Hepatocyte (in vitro differentiated cells): ENCODE results near the gene ENOX1. TPM values are rescaled to one million over a fixed set of nuclear protein-coding genes. Genes with fewer than 3 reads are reported as not detected.

Experiments used
- DNase-seq: peaks from one replicate; pipeline ENCODE4 v3.0.0-alpha.2; 2016; ENCODE audit warnings: low spot score
- H2AFZ ChIP-seq: fragments of 200-600 bp; sonication (generic); 2 replicates; pipeline ENCODE4 v1.6.0; 2016; ENCODE audit warnings: antibody characterized with exemption, mild to moderate bottlenecking
- H3K27ac ChIP-seq: fragments of 200-600 bp; sonication (generic); 2 replicates; pipeline ENCODE4 v1.5.1; 2016; ENCODE audit warnings: mild to moderate bottlenecking
- H3K27me3 ChIP-seq: fragments of 200-600 bp; sonication (generic); 2 replicates; pipeline ENCODE4 v1.6.1; 2016
- H3K36me3 ChIP-seq: fragments of 200-600 bp; sonication (generic); replicated peaks from 2 replicates; pipeline ENCODE4 v1.5.1; 2016; ENCODE audit warnings: low read depth; ENCODE audit not compliant: insufficient read depth
- H3K4me1 ChIP-seq: fragments of 200-600 bp; sonication (generic); 2 replicates; pipeline ENCODE4 v1.5.1; 2016; ENCODE audit warnings: mild to moderate bottlenecking, moderate library complexity; ENCODE audit not compliant: insufficient read depth
- H3K4me2 ChIP-seq: fragments of 200-600 bp; sonication (generic); 2 replicates; pipeline ENCODE4 v1.6.0; 2016
- H3K4me3 ChIP-seq: fragments of 200-600 bp; sonication (generic); 2 replicates; pipeline ENCODE4 v1.5.1; 2016; ENCODE audit warnings: mild to moderate bottlenecking
- H3K79me2 ChIP-seq: fragments of 200-600 bp; sonication (generic); 2 replicates; pipeline ENCODE4 v1.6.0; 2017; ENCODE audit warnings: mild to moderate bottlenecking
- H3K9me2 ChIP-seq: fragments of 200-600 bp; sonication (generic); replicated peaks from 2 replicates; pipeline ENCODE4 v1.6.0; 2017; ENCODE audit warnings: mild to moderate bottlenecking; ENCODE audit not compliant: insufficient read depth
- H3K9me3 ChIP-seq: fragments of 200-600 bp; sonication (generic); 2 replicates; pipeline ENCODE4 v1.5.1; 2016; ENCODE audit warnings: low read depth, mild to moderate bottlenecking
- H4K20me1 ChIP-seq: fragments of 200-600 bp; sonication (generic); 2 replicates; pipeline ENCODE4 v1.6.0; 2016; ENCODE audit warnings: mild to moderate bottlenecking; ENCODE audit not compliant: insufficient read depth, poor library complexity, severe bottlenecking
- EZH2 ChIP-seq: fragments of 200-600 bp; sonication (generic); IDR thresholded peaks from 2 replicates; pipeline ENCODE4 v1.6.1; 2016; ENCODE audit warnings: antibody characterized with exemption, mild to moderate bottlenecking, borderline replicate concordance
- EZH2phosphoT487 ChIP-seq: fragments of 200-600 bp; sonication (generic); IDR thresholded peaks from one replicate; pipeline ENCODE4 v1.6.1; 2018; ENCODE audit warnings: antibody characterized with exemption, mild to moderate bottlenecking, low read depth, moderate library complexity; ENCODE audit not compliant: unreplicated experiment, severe bottlenecking
- WGBS: methylation state at CpG from one replicate; pipeline ENCODE4 v1.1.6; 2016; ENCODE audit warnings: low lambda C conversion rate; ENCODE audit errors: missing lambda C conversion rate; 5-methylcytosine and 5-hydroxymethylcytosine counted together
- polyA plus RNA-seq: library from polyadenylated mRNA; unstranded; fragments of >200 nt; fragmentation: Nextera tagmentation; extraction: Ambion mirVana; gene quantifications from 2 replicates; pipeline ENCODE4 v1.2.1, GENCODE V29; 2016
- total RNA-seq: library from RNA; depleted of rRNA; stranded (reverse); fragments of >200 nt; gene quantifications from 2 replicates; pipeline ENCODE4 v1.2.3, GENCODE V29; 2014
- TF ChIP-seq, protein P1 (sequence below): fragments of 200-600 bp; sonication (generic); IDR thresholded peaks from 2 replicates; pipeline ENCODE4 v1.5.1; 2016; ENCODE audit warnings: antibody characterized with exemption, mild to moderate bottlenecking; ENCODE audit not compliant: poor library complexity

Gene ENOX1
- total and polyA plus RNA-seq, 2 experiments from 2014 or later = 2.4 to 4.0 TPM

DNA sequence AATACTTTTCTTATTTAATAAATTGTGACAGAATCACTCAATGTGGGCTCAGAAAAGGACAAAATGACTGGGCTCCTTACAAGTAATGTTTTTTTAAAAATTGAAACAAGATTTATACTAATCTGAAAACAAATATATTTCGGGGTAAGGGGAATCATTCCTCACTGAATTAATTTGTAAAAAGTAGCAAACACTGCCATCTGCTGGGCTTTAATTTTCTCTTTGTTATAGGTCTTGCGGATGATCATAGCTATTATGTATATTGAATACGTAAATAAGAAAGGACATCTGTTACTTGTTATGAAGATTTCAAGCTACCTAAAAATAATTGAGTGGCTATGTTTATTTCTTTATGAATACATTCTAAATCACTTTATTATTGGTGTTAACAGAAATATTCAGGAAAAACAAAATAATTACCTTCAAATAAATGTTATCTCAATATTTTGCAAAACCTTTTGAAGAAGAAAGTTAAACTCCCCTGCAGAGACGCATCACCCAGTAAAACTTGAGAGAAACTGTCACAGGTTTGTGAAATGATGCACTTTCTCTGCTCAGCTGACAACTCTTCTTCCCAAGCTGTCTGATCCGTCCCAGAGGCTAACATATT, 17.8 kb upstream of the ENOX1 start:
- no peak overlapping the region for H3K27ac ChIP-seq
- no peaks in the 10 kb centered on the region for H3K79me2 ChIP-seq
- H3K4me3 ChIP-seq = no peak overlapping the region
- H3K4me1 ChIP-seq = no peaks in the 10 kb centered on the region
- H4K20me1 ChIP-seq = no peaks in the 10 kb centered on the region
- 17% methylated on average over 5 of the region's 5 CpGs for WGBS
- H3K9me3 ChIP-seq = no peaks in the 10 kb centered on the region
- no peaks in the 10 kb centered on the region for H3K36me3 ChIP-seq
- peak overlapping the region; percentile 30 for H3K4me2 ChIP-seq
- no peaks in the 10 kb centered on the region for H3K9me2 ChIP-seq
- H3K27me3 ChIP-seq = no peaks in the 10 kb centered on the region
- H2AFZ ChIP-seq = no peak overlapping the region
- TF ChIP-seq, protein P1, sequence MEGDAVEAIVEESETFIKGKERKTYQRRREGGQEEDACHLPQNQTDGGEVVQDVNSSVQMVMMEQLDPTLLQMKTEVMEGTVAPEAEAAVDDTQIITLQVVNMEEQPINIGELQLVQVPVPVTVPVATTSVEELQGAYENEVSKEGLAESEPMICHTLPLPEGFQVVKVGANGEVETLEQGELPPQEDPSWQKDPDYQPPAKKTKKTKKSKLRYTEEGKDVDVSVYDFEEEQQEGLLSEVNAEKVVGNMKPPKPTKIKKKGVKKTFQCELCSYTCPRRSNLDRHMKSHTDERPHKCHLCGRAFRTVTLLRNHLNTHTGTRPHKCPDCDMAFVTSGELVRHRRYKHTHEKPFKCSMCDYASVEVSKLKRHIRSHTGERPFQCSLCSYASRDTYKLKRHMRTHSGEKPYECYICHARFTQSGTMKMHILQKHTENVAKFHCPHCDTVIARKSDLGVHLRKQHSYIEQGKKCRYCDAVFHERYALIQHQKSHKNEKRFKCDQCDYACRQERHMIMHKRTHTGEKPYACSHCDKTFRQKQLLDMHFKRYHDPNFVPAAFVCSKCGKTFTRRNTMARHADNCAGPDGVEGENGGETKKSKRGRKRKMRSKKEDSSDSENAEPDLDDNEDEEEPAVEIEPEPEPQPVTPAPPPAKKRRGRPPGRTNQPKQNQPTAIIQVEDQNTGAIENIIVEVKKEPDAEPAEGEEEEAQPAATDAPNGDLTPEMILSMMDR = peak; percentile 74
- no peak for TF ChIP-seq EZH2
- DNase-seq = peak; percentile 77

GRCh38 chr13:43802511-43802910, 15.7 kb upstream of the ENOX1 start:
- Histone ChIP-seq H3K79me2 (no peaks in the 10 kb centered on the region), H4K20me1 (no peaks in the 10 kb centered on the region), H3K4me3 (no peak overlapping the region), H3K9me2 (no peaks in the 10 kb centered on the region), H3K9me3 (no peaks in the 10 kb centered on the region), H2AFZ (no peak overlapping the region), H3K36me3 (no peaks in the 10 kb centered on the region), H3K4me1 (no peaks in the 10 kb centered on the region), H3K4me2 (no peak overlapping the region), H3K27me3 (no peaks in the 10 kb centered on the region), H3K27ac (no peak overlapping the region)
- no peak for DNase-seq
- TF ChIP-seq EZH2phosphoT487 (no peak), EZH2 (no peak)
- TF ChIP-seq, protein P1 = no peak

DNA sequence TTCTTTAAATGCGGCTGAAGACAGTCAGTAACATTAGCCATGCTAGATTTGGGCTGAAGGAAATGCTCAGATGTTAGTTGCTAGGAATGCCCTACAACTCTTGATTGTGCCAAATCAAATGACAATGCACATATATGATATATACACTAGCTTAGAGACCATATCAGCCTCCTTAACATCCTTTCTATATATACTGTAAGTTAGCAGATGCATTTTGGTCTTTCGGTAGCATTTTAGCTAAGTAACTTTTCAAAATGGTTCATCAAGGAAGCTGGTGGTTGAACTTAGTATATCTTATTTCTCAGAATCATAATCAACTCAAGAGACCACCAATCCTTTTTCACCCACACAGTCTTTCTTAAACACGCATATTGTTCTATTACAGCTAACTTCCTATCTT, 14.1 kb upstream of the ENOX1 start:
- H3K36me3 ChIP-seq = no peaks in the 10 kb centered on the region
- H3K27me3 ChIP-seq = no peaks in the 10 kb centered on the region
- H3K9me3 ChIP-seq = no peaks in the 10 kb centered on the region
- H3K4me1 ChIP-seq = no peaks in the 10 kb centered on the region
- no peak overlapping the region for H3K4me3 ChIP-seq
- 63% methylated on average over 3 of the region's 3 CpGs for WGBS
- H3K79me2 ChIP-seq = no peaks in the 10 kb centered on the region
- H3K9me2 ChIP-seq = no peaks in the 10 kb centered on the region
- no peak for TF ChIP-seq EZH2phosphoT487
- TF ChIP-seq, protein P1 = no peak
- TF ChIP-seq EZH2 = no peak
- no peak for DNase-seq
- no peak overlapping the region for H2AFZ ChIP-seq
- no peak overlapping the region for H3K4me2 ChIP-seq
- H3K27ac ChIP-seq = no peak overlapping the region
- H4K20me1 ChIP-seq = no peaks in the 10 kb centered on the region

DNA sequence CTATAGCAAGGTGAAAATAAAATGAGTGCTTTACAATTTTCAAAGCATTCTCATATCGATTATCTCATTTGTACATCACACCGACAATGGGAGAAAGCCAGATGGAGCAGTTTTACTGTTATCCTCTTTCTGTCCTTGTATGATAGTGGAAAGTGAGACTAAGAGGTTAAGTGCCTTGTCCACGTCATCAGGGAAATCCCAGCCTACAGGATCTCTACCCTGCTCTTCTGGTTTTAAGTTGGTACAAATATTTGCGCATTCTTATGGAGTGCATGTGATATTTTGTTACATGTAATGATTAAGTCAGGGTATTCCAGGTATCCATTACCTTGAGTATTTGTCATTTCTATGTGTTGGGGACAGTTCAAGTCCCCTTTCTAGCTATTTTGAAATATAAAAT, 12.4 kb upstream of the ENOX1 start:
- no peaks in the 10 kb centered on the region for H3K36me3 ChIP-seq
- DNase-seq = no peak
- H3K4me1 ChIP-seq = no peaks in the 10 kb centered on the region
- no peaks in the 10 kb centered on the region for H4K20me1 ChIP-seq
- no peak overlapping the region for H3K4me2 ChIP-seq
- H3K4me3 ChIP-seq = no peak overlapping the region
- no peak overlapping the region for H2AFZ ChIP-seq
- no peaks in the 10 kb centered on the region for H3K9me3 ChIP-seq
- 71% methylated on average over 4 of the region's 4 CpGs for WGBS
- TF ChIP-seq, protein P1 = no peak
- TF ChIP-seq EZH2phosphoT487 (no peak), EZH2 (no peak)
- no peak overlapping the region for H3K27ac ChIP-seq
- no peaks in the 10 kb centered on the region for H3K27me3 ChIP-seq
- H3K79me2 ChIP-seq = no peaks in the 10 kb centered on the region
- H3K9me2 ChIP-seq = no peaks in the 10 kb centered on the region
